Daoy (cell line): ENCODE data around the gene PGAP1. TPM values are rescaled to one million over a fixed set of nuclear protein-coding genes. Genes with fewer than 3 reads are reported as not detected.
A peak's percentile ranks its signal among the peaks of the same experiment; 100 is the strongest.
"Not testable (repeated sequence)": the region's sequence is repeated elsewhere in the genome, so short reads cannot be mapped to it uniquely, and the experiment has no call there.

Experiments
- DNase-seq: peaks from one replicate; pipeline ENCODE4 v3.0.0-alpha.2; 2015; ENCODE audit warnings: low read depth
- total RNA-seq: library from RNA; depleted of rRNA; stranded (reverse); fragments of >200 nt; shearing (Covaris generic); gene quantifications from 2 replicates; pipeline ENCODE4 v1.2.3, GENCODE V29; 2014

The PGAP1 gene
- total RNA-seq, 1 experiment from 2014 or later = 4.5 TPM

DNA sequence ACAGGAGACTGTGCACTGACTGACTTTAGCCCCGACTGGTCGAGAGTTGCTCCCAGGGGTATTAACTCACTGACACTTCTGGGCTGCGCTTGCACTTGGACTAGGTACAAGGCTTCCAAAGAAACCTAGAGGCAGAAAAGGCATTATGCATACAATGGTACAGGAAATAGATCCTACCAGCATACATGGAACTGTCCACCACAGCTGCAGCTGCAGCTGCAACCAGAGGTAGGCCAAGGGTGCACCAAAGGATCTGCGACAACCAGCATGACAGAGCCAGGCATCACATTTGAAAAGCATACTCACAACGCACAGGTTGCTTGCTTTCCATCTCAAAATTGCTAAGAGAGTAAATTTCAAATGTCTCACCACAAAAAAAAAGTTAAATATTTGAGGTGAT, 22.6 kb upstream of the PGAP1 start:
- DNase-seq = no peak

DNA sequence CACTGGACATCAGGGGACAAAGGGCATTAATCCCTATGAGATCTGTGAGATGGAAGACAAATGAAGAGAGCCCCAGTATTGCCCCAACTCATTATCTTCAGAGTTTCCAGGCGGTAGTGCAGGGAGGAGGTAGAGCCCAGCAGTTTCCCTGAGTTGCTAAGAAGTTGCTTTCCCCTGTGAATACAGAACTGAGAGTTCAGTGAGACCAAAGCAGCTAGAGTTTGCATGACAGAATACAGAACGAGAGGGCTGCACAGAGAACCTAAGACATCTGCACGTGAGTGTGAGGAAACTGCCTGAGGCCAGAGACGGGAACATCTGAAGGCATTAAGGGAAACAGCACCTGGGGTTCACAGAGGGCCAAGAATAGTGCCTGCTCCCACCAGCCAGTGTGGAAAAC, 18.1 kb upstream of the PGAP1 start:
- no peak for DNase-seq

DNA sequence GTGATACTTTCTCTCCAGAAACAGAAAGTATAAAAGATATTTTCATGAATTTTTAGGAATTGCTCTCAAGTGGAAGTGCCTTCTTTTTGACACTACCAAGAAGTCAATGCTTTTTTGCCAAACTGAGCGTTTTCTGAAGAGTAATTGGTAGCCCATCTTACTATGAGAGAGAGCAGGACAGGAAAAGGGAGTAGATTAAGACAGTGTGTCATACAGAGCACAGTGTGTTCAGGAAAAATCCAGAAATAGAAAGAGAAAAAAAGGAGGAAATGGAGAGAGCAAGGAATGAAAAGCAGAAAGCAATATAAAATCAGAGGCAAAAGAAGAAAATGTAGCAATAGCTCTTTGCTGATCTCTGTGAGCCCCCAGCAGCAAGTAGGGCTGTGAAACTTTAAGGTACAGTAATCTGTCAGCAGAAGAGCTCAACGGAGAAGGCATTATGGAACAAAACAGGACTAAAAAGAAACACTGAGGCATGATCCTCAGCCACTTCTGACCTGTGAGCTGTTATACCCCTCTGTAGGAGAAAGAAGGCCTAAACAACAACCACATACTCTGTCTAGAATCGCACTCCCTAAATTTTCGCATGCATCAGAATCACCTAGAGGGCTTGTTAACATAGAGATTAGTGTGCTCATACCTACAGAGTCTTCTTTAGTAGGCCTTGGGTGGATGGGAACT, 15.0 kb upstream of the PGAP1 start:
- no peak for DNase-seq

DNA sequence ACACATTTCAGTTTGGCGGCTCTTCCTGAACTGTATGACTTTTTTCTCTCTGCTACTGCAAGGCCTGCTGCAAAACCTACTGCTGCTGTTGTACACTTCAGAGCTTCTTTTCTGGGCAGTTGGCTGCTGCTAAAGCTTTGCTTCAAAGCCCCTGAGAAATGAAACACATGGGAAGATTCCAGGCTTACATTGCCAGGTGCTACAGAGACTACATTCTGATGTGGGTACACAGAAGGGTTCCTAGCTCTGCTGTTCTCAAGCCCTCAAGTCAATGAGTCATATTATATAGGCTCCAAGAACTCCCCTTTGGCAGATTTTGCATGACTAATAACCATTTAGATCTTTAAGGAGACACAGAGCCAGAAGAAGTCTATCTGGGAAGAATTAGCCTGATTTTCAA, 12.9 kb upstream of the PGAP1 start:
- DNase-seq = peak; percentile 18

DNA sequence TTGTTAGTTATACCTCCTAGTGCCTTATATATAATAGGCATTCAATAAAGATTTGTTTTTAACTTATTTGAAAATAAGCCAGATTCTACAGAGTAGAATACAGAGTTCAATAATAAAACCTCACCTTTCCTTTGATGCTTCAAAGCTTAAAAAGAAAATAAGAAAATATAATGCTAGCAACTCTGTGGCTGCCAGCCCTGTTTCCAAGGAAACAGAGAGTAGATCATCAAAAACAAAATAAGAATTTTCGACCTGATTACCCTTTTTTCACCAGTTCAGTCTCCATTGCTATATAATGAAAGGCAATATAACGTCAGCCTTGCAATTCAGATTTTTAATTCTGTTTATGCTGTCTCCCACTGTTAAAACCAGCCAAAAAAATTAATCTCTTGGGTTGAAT, 8.9 kb upstream of the PGAP1 start:
- no peak for DNase-seq

DNA sequence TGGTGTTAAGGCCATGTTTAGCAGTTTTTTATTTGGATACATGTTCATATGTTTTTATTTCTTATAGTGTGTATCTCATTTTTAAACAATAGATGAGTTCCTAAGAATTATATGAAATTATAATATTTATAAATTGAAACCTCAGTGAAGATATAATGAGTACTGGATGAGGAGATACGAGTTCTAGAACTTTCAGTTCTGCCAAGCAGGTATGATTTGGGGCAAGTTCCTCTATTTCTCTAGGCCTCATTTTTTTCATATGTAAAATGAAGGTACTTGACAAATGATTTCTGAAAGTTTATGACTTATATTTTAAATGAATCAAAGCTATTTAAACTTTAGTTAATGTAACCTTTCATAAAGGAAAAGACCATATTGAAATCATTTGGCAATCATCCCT, 8.2 kb upstream of the PGAP1 start:
- DNase-seq = no peak

DNA sequence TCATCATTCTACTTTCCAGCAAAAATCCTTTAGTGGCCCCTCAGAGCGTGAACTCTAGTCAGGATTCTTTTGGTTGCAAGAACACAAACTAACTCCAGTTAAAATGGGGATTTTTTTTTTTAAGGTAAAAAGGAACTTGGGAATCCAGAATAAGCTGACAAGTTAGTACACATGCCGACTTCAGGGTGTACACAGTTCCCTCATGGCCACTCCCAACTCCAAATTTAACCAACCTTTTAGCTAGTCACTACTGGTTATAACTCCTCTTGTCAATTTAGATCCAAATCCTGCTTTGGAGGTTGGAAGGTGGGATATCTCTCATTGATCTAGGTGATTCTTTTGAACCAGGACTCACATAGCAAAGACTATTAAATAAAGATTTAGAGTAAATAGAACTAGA, 5.0 kb upstream of the PGAP1 start:
- DNase-seq = no peak

DNA sequence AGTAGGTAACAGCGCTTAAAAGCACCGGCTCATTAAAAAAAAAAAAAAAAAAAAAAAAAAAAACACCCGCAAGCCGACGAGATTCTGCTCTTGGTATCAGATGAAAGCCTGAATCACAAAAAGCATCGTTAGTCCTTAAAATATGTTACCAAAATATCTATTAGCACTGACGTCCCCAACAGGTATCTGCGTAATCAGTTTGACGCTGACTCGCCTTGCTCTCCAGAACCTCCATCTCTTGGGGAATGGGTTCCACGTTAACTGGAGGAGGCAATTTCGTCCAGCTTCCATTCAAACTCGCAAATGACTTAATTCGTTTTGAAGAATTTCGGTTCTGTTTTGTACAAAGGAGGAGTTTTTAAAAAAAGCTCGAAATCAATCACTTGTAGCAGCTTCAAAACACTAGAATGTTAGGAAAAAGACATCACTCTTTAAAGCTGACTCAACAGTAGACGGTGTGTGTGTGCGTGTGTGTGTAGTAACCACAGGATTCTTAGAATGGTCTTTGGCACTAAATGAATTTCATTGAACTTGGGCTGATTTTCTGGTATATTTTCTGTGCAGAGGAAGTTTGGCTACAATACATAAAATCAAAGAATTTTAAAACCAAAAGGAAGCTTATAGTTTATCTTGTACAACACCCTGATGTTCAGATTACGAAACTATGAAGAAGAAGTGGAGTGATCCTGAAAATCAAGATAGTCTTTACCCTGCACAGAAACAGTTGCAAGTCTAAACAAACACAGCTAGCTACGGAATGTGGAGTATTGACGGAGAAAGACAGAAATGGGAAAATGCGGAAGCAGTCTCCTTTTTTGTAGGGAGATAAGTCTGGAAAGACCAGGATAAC, 1.1 kb upstream of the PGAP1 start:
- DNase-seq = peak; percentile 41

DNA sequence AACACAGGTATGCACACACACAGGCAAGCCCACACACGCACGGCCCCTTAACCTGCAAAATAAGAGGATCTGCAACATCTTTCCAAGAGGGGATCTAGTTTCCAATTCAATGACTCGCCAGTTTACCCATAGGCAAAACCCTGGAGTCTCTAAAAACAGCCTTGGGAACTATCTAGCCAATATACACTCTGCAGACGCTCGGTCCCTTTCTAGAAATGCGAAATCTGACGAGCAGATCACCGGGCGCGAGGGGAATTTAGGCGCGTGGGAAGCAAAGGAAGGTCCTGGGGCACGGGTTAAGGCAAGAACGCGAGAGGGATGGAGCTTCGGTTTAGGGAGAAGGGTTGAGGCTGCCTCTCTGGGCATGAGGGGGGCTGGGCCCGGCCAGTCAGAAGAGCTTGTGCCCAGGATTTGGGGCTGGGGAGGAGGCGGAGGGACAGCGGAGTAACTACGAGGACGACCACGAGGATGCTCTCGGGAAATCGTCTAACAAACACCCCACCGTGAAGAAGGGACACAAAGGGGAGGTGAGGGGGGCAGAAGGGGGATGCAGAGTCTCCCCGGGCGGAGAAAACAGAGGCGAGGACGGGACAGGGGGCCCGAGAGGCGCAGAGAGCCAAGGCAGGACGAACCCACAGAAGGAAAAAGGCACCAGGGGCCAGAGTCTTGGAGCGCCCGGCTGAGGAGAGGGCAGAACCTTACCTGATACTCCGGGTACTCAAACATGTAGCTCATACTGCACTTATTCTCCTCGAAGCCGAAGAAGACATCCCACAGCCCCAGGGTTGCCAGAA, 542 bp downstream of the PGAP1 start:
- DNase-seq = peak; percentile 23

DNA sequence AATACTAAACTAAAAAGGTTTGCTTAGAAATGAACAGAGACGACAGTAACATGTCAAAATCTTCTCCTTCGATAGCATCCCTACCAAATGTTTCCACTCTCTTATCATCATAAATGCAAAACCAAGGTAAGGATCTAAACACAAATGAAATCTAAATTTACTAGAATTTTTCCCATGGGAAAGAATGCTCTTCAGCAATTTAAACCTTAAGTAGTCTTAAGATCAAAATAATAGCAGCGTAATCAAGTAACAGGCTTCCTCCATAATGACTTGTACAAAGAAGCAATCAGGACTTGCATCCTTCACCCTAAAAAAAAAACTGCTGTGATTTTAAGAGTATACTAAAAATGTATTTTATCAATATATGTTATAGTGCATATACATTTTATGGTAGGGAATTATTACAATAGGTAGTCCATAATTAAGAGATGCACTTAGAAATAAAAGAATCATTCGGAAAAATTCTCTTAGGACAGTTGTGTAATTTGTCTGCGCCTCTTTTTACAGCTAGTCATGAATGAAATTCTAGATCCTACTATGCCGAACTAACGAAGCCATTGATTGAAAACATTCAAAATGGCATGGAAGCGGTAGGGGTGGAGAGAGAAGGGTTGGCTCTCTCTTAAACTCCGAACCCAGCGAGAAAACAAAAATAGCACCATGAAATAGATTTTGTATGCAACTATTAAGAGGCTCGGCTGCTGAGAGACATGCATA, 1.3 kb downstream of the PGAP1 start:
- peak; percentile 15 for DNase-seq

DNA sequence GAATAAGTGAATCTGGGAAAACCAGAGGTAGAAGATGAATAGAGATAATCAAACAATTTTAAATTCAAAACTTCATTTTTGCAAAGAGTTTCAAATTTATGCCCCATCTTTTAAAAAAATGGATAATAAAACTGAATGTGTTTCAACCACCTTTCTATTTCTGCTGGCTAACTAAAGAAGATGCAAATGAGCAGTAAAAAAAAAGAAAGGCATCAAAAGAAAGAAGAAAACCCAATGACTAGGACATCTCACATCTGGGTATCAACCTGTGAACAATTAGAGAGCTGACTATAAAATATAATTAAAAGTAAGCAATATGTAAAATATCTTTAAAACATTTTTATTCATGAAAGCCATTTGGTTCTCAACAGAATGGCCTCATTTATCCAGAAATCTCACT, 2.5 kb downstream of the PGAP1 start:
- DNase-seq = no peak

DNA sequence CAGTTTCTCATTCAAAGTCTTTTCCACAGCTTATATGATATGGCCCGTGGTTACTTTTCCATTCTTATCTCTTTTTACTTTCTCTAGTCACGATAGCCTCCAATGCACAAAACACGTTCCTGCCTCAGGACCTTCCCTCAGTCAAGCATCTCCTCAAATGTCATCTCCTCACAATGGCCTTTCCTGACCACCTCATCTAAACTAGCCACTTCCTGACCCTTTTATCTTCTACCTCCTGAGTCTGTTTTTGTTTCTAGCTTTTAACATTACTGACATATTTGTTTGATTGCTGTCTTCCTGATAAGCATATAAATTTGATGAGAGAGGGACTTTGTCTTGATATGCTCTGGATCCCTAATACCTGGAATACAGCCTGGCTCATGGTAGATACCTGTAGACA, 7.6 kb downstream of the PGAP1 start:
- DNase-seq = no peak

DNA sequence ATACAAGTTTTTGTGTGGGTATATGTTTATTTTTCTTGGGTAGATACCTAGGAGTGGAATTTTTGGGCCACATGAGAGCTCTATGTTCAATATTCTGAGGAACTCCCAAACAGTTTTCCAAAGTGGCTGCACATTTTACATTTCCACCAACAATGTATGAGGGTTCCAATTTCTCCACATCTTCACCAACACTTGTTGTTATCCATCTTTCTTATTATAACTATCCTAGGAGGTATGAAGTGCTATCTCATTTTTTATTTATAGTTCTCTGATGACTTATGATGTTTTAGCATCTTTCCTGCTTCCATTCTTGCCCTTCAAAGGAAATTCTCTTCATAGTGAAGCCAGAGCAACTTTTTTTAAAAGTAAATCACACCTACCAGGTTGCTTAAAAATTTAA, 8.7 kb downstream of the PGAP1 start:
- DNase-seq = no peak

DNA sequence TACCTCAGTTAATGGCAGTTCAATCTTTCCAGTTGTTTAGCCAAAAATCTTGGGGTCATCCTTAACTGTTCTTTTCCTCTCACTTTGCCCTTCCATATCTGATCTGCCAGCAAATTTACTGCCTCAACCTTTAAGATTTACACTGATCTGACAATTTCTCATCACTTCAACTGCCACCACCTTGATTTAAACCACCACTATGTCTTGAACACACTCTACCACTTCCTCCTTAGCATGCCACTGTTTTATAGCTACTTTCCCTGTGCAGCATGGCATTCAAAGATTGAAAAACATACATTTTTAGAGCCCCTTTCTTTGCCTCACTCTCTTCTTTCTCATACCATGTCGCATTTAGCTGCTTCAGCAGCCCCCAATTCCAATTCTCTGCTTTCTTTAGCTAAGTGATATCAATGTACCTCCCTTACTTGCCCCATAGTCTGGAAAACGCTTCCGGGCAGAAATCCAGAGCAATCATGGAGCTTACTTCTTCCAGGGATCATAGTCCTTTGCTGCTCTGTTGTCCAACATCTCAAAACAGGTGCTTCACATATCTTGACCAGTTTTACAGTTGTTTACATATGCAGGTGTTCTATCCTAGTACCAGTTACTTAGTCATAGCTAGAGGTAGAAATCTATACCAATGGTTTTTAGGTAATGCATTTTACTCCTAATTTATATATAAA, 10.9 kb downstream of the PGAP1 start:
- DNase-seq = no peak

DNA sequence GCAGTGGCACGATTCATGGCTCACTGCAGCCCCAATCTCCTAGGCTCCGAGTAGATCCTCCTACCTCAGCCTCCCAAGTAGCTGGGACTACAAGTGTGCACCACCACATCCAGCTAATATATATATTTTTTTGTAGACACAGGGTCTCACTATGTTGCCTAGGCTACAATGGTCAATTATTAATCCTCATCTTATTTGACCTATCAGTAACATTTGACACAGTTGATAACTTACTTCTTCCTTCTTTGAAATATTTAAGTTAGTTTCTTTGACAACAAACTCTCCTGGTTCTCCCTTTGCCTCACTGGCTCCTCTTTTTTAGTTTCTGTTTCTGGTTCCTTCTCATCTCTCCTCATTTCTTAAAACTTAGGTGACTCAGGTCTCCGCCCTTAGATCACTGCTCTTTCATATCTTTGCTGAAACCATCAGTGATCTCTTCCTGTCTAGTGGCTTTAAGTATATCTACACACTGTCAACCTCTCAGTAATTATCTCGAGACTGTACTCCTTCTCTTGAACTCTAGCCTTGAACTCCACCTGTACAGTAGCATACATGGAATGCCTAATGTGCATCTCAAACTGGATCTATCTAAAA, 11.5 kb downstream of the PGAP1 start:
- no peak for DNase-seq

DNA sequence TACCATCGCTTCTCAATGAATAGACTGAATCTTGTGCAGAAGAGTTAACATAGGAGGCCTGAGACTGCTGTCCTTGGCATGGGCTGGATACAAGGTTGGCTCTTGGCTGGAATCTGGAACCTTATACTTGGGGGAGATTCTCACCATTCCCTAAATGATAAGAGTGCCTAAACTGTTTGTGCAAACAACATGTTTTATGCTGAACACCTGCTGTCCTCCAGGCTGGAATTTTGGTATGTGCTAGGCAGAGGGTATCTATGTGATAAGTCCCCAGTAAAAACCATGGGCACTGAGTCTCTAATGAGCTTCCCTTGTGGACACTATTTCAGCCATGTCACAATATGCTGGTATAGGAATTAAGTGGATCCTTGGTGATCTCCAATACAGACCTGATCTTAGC, 12.8 kb downstream of the PGAP1 start:
- DNase-seq = no peak

DNA sequence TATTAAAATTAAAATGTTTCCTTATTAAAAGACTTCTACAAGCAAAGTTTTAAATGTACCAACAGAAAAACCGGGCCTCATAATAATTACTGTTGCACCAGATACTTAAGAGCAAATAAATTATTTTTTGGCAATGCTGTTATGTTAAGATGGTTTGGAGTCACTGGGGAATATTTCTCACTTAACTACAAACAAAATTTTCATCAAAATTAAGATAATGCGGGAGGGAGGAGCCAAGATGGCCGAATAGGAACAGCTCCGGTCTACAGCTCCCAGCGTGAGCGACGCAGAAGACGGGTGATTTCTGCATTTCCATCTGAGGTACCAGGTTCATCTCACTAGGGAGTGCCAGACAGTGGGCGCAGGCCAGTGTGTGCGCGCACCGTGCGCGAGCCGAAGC, 21.1 kb downstream of the PGAP1 start:
- not testable (repeated sequence) for DNase-seq

DNA sequence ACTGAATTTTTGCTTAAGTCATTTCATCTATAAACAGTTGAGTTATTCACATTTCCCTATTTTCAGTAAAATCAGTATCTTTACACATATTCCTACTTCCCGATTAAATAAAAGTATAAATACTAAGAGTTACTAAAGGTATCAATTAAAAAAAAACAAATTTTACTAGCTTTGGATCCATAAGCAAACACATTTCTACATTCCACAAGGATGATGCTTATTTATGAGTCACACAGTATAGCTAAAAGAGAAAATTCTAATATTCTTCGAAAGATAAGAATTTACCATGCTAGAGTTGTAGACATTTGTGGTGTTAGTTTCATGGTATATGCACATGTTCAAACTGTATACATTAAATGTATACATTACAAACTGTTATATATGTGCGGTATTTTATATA, 23.7 kb downstream of the PGAP1 start:
- DNase-seq = no peak

DNA sequence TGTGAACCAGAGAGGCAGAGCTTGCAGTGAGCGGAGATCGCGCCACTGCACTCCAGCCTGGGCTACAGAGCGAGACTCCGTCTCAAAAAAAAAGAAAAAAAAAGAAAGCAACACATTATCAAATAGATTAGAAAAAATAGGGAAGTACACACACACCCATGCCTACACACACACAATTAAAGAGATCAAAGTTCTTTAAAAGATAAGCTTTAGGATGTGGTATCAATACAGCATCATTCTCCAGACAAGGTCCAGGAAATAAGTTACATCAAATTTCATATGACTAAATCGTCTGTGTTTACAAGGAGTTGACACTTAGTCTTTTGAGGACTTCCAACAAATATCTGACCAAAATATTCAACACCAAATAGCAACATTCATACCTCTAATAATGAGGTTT, 25.7 kb downstream of the PGAP1 start:
- no peak for DNase-seq

DNA sequence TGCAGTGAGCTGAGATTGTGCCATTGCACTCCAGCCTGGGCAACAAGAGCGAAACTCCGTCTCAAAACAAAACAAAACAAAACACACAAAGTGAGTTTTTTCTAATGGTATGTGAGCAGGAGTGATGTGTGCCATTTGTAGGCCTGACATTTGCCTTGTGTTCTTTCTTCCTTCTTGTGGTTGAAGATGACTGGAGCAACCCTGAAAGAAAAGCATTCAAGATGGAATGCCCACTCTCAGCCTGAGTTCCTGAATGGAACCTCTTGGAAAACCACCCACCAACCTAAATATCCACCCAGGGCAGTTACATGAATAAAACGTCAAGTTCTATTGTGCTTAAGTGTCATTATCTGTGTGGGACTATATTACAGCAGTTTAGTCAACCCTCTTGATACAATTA, 26.5 kb downstream of the PGAP1 start:
- no peak for DNase-seq

DNA sequence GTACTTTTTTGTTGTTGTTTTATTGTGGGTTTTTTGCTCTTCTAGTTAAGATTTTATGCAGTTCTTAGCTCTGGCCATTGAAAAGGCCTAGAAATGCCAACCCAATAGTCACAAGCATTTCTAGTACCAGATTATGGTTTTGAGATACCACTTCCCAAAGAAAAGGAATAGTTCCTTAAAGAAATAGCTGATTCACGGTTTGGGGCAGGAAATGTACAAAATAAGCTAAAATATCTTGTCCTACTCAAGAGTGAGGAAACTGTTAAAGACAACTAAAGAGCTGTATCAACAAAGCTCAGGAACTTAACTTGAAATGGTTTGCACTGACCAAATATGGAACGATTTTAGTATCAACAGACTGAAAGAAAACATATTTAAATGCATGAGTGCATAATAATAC, 35.4 kb downstream of the PGAP1 start:
- no peak for DNase-seq
